BE2C (cell line): ENCODE measurements around the gene LAMA1.

ENCODE experiments used
- DNase-seq: peaks from one replicate; pipeline ENCODE4 v3.0.0-alpha.2; 2020
- H3K27me3 ChIP-seq: fragments of 250-450 bp; sonication (Bioruptor Pico); 2 replicates; pipeline ENCODE4 v1.5.1; 2020; ENCODE audit warnings: mild to moderate bottlenecking
- H3K36me3 ChIP-seq: fragments of 250-450 bp; sonication (Bioruptor Pico); 2 replicates; pipeline ENCODE4 v1.5.1; 2020; ENCODE audit warnings: mild to moderate bottlenecking
- H3K4me1 ChIP-seq: fragments of 250-450 bp; sonication (Bioruptor Pico); 2 replicates; pipeline ENCODE4 v1.5.1; 2020
- H3K4me3 ChIP-seq: 2 replicates; pipeline ENCODE4 v1.5.1; 2011; ENCODE audit warnings: low read depth, low read length
- H3K9me3 ChIP-seq: fragments of 250-450 bp; sonication (Bioruptor Pico); 2 replicates; pipeline ENCODE4 v1.5.1; 2020
- TF ChIP-seq, protein P1 (sequence below): IDR thresholded peaks from 2 replicates; pipeline ENCODE4 v1.5.1; 2012; ENCODE audit warnings: mild to moderate bottlenecking, low read depth, low read length

The LAMA1 gene

DNA sequence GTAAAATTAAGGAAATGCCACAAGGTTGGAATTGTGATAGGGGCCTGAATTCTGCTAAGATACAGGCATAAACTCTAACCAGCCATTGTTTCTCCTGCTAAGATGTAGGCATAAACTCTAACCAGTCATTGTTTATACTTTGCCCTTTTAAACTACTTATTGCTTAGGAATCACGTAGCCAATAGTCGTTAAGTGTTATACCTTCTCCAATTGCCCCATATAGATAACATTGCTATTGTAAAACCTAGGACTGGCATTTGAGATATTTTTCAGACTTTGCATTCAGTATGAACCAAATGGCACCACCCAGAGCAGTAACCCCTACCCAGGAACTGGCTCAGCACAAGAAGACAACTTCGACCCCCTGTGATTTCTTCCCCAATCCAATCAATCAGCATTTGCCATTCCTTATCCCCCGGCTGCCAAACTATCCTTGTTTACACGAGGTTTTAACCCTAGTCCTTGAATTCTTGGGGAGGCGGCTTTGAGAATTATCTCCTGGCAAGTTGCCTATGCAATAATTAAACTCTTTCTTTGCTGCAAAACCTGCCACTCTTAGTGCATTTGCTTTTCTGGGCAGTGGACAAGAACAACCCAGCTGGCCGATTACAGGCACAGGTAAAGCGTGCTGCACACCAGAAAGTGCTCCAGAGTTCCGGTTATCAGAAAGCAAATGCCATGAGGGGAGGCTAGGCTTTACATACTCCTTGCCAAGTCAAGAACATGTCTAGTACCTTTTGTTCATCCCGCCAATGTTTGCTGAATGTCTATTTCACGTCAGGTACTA is 167.6 kb downstream of the LAMA1 start:
- TF ChIP-seq, protein P1, sequence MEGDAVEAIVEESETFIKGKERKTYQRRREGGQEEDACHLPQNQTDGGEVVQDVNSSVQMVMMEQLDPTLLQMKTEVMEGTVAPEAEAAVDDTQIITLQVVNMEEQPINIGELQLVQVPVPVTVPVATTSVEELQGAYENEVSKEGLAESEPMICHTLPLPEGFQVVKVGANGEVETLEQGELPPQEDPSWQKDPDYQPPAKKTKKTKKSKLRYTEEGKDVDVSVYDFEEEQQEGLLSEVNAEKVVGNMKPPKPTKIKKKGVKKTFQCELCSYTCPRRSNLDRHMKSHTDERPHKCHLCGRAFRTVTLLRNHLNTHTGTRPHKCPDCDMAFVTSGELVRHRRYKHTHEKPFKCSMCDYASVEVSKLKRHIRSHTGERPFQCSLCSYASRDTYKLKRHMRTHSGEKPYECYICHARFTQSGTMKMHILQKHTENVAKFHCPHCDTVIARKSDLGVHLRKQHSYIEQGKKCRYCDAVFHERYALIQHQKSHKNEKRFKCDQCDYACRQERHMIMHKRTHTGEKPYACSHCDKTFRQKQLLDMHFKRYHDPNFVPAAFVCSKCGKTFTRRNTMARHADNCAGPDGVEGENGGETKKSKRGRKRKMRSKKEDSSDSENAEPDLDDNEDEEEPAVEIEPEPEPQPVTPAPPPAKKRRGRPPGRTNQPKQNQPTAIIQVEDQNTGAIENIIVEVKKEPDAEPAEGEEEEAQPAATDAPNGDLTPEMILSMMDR, result no peak
- Histone ChIP-seq H3K27me3 (no peaks in the 10 kb centered on the region), H3K4me3 (no peak overlapping the region), H3K36me3 (no peaks in the 10 kb centered on the region), H3K4me1 (no peaks in the 10 kb centered on the region), H3K9me3 (no peaks in the 10 kb centered on the region)
- no peak for DNase-seq

DNA sequence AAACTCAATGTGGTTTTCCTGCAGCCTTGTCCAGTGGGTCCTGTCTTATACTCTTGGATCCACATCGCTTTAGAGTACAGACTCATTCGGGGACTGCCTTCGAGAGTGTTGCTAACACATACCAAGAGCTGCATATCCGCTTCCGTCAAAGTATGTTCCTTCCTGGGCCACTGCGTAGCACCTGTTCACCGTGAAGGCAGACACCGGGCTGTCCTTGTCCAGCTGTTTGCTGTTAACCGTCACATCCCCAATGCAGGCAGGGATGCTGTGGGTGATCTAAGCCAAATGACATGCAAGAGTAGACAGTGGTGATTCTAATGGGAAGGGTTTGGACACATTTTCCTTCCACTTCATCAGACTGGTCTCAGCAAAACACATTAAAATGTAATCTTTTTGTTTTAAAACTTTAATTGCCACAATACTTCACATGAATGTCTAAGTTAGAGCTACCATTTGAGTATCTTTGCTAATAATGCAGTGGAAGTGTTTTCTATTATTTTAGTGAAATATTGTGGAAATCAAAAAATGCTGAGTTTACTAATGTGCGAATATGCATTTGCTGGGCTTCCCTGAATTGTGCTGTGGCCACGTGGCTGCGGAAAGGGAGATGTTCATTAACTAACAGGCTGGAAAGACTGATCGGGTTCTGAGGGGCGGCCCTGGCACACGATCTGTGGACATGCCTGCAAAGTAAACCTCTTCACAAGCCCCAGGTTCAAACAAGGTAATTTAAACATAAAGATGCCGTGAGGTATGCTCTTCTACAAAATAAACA is 169.1 kb downstream of the LAMA1 start:
- Histone ChIP-seq H3K27me3 (no peaks in the 10 kb centered on the region), H3K9me3 (no peaks in the 10 kb centered on the region), H3K4me1 (no peaks in the 10 kb centered on the region), H3K4me3 (no peak overlapping the region), H3K36me3 (no peaks in the 10 kb centered on the region)
- TF ChIP-seq, protein P1, result no peak
- no peak for DNase-seq

DNA sequence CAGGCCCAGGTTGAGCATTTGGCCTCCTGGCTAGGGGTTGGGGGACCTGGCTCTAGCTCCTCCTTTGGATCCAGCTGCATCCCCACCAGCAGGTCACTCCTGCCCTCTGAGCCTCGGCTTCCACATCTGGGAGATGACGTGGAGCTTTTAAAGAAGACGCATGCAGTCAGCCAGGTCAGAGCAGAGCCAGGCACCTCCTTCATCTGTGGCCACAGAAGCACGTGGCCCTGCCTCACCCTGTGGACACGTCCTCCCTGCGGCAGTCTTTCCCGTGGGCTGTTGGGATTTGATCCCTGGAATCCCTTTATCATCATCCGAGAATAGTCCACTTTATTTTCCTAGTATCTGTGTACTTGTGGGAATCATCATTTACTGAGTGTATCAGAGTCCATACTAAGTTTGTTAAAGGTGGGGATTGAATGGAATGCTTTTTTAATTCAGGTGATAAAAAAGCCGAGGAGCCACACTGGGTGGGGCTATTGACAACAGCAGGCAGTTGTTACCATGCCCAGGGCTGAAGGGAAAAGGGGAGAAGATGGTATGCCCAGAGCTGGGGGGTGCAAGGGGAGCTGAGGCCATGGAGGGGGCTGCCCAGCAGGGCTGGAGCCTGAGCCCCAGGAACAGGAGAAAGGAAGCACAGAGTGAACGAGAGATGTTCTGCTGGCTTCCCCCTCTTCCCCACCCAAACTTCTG is 170.1 kb downstream of the LAMA1 start:
- no peak for DNase-seq
- TF ChIP-seq, protein P1, result no peak
- H3K27me3 ChIP-seq, result no peaks in the 10 kb centered on the region
- H3K36me3 ChIP-seq, result no peaks in the 10 kb centered on the region
- no peak overlapping the region for H3K4me3 ChIP-seq
- no peaks in the 10 kb centered on the region for H3K4me1 ChIP-seq
- H3K9me3 ChIP-seq, result no peaks in the 10 kb centered on the region

DNA sequence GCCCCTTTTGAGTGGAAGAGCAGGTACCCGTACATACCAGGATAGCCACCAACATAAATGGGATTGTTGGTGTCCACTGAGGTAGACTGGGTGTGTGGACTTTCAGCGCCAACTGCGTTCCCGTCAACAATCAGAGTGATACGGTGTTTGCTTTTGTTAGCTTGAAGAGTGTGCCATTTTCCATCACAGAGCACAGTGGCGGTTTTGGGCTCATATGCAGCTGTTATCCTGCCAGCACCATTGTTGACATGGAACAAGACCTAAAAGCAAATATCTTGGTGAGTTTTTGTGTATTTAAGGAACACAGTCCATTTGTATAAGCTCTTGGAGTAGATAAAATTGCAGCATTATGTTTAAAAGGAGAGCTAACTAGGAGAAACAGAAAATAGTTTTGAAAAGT is 174.5 kb downstream of the LAMA1 start:
- no peak for DNase-seq
- Histone ChIP-seq H3K9me3 (no peaks in the 10 kb centered on the region), H3K4me1 (no peaks in the 10 kb centered on the region), H3K27me3 (no peaks in the 10 kb centered on the region), H3K4me3 (no peak overlapping the region), H3K36me3 (no peaks in the 10 kb centered on the region)
- TF ChIP-seq, protein P1, result no peak

DNA sequence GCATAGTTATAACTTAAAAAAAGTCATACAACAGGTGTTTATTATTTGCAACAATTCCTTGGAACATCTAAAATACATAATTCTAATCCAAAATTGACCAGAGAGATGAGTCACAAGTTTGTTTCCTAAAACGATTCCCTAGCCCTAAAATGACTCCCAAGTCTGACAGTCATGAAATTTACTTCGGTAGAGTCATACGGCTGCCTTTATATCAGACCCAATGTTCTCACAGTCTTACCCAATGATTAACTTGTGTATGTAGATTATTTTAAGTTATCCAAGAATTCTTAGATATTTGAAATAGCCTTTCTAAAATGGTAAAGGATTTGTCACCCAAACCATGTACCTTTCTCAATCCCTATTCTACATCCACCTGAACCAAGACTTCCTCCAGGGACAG is 174.9 kb downstream of the LAMA1 start:
- no peaks in the 10 kb centered on the region for H3K36me3 ChIP-seq
- H3K4me1 ChIP-seq, result no peaks in the 10 kb centered on the region
- no peaks in the 10 kb centered on the region for H3K9me3 ChIP-seq
- H3K4me3 ChIP-seq, result no peak overlapping the region
- no peaks in the 10 kb centered on the region for H3K27me3 ChIP-seq
- DNase-seq, result no peak
- TF ChIP-seq, protein P1, result no peak

DNA sequence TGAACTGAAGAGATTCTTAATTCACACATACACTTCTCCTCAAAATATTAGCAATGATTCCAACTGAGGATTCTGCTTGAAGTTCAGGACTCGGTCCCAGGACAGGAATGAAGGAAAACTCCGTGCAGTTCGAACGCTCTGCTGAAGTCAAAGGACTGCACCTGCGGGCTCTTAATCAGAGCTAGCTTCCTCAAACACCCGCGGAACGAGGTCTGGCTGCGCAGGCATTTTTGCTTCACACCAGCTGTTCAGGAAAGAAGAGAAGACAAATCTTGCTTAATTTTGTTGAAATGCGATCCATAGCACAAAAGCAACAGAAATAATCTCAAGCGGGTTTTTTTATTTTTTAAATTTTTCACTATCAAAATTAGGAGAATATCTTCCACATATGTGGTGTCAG is 175.6 kb downstream of the LAMA1 start:
- H3K9me3 ChIP-seq, result no peaks in the 10 kb centered on the region
- no peaks in the 10 kb centered on the region for H3K4me1 ChIP-seq
- no peak overlapping the region for H3K4me3 ChIP-seq
- TF ChIP-seq, protein P1, result no peak
- no peaks in the 10 kb centered on the region for H3K36me3 ChIP-seq
- no peak for DNase-seq
- no peaks in the 10 kb centered on the region for H3K27me3 ChIP-seq
